Loucy (cell line): ENCODE data around the gene FAM13A.
A peak's percentile ranks its signal among the peaks of the same experiment; 100 is the strongest.

Experiments used
- H2AFZ ChIP-seq: fragments of 200-600 bp; sonication (generic); 2 replicates; pipeline ENCODE4 v1.6.0; 2016; ENCODE audit warnings: antibody characterized with exemption, mild to moderate bottlenecking, low read length, moderate library complexity
- H3F3A ChIP-seq: fragments of 200-600 bp; 2 replicates; pipeline ENCODE4 v1.6.0; 2016; ENCODE audit warnings: antibody characterized with exemption, low read depth, mild to moderate bottlenecking
- H3K27me3 ChIP-seq: fragments of 200-600 bp; sonication (generic); 2 replicates; pipeline ENCODE4 v1.6.1; 2014; ENCODE audit warnings: low read length, mild to moderate bottlenecking; ENCODE audit not compliant: insufficient read depth, poor library complexity, severe bottlenecking
- H3K36me3 ChIP-seq: fragments of 200-600 bp; sonication (generic); 2 replicates; pipeline ENCODE4 v1.6.1; 2016; ENCODE audit warnings: low read length; ENCODE audit not compliant: insufficient read depth
- H3K4me1 ChIP-seq: fragments of 200-600 bp; sonication (generic); 2 replicates; pipeline ENCODE4 v1.5.1; 2014; ENCODE audit warnings: low read length, mild to moderate bottlenecking; ENCODE audit not compliant: insufficient read depth, poor library complexity, severe bottlenecking
- H3K4me2 ChIP-seq: fragments of 200-600 bp; sonication (generic); 2 replicates; pipeline ENCODE4 v1.6.0; 2014; ENCODE audit warnings: antibody characterized with exemption, low read length, low read depth, mild to moderate bottlenecking; ENCODE audit not compliant: poor library complexity, severe bottlenecking
- H3K4me3 ChIP-seq: fragments of 200-600 bp; sonication (generic); 2 replicates; pipeline ENCODE4 v1.5.1; 2014; ENCODE audit warnings: low read length, mild to moderate bottlenecking, mixed read lengths; ENCODE audit not compliant: poor library complexity, severe bottlenecking
- H3K79me2 ChIP-seq: fragments of 200-600 bp; sonication (generic); 2 replicates; pipeline ENCODE4 v1.6.1; 2014; ENCODE audit warnings: low read length; ENCODE audit not compliant: insufficient read depth
- H3K9ac ChIP-seq: fragments of 200-600 bp; sonication (generic); 2 replicates; pipeline ENCODE4 v1.6.0; 2014; ENCODE audit warnings: mild to moderate bottlenecking, low read depth, low read length, moderate library complexity; ENCODE audit not compliant: poor library complexity, severe bottlenecking
- H3K9me2 ChIP-seq: fragments of 200-600 bp; sonication (generic); replicated peaks from 2 replicates; pipeline ENCODE4 v1.6.1; 2016; ENCODE audit warnings: low read depth, low read length, mixed read lengths
- H3K9me3 ChIP-seq: fragments of 200-600 bp; sonication (generic); 2 replicates; pipeline ENCODE4 v1.6.1; 2014; ENCODE audit warnings: mild to moderate bottlenecking, antibody characterized with exemption, low read length, low read depth; ENCODE audit not compliant: insufficient read depth
- H4K20me1 ChIP-seq: fragments of 200-600 bp; sonication (generic); 2 replicates; pipeline ENCODE4 v1.6.0; 2014; ENCODE audit warnings: antibody characterized with exemption, low read length, mild to moderate bottlenecking; ENCODE audit not compliant: insufficient read depth, poor library complexity, severe bottlenecking
- EZH2phosphoT487 ChIP-seq: fragments of 200-600 bp; IDR thresholded peaks from 2 replicates; pipeline ENCODE4 v1.6.1; 2018; ENCODE audit warnings: antibody characterized with exemption, mild to moderate bottlenecking, moderate library complexity, borderline replicate concordance
- TF ChIP-seq, protein P1 (sequence below): fragments of 200-600 bp; sonication (generic); conservative IDR thresholded peaks from 2 replicates; pipeline ENCODE4 v1.5.1; 2014; ENCODE audit warnings: mild to moderate bottlenecking, antibody characterized with exemption, low read length

FAM13A gene

DNA sequence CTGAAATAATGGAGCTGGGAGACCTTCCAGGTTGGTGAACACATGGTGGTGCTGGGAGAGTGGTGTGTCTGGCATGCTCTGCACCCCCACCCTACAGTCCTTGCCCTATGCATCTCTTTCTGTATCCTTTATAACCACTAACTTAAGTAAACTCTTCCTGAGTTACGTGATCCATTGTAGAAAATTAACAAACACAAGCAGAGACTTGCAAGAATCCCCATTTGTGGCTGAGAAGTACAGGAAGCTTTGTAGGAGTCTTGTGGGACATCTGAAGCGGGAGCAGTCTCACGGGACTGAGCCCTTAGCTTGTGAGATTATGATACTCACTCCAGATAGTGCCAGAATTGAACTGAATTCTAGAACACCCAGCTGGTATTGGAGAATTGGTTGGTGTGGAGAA lies 14.3 kb upstream of the FAM13A start:
- peaks cover 8% of the 10 kb centered on the region for H3K4me1 ChIP-seq
- H3K9ac ChIP-seq = no peak overlapping the region
- H3K4me2 ChIP-seq = no peak overlapping the region
- no peaks in the 10 kb centered on the region for H4K20me1 ChIP-seq
- H3K9me3 ChIP-seq = no peaks in the 10 kb centered on the region; the same call in 1 of the 2 replicates
- H3F3A ChIP-seq = no peaks in the 10 kb centered on the region
- no peak overlapping the region for H3K4me3 ChIP-seq
- no peak overlapping the region for H2AFZ ChIP-seq
- H3K27me3 ChIP-seq = no peaks in the 10 kb centered on the region
- no peaks in the 10 kb centered on the region for H3K79me2 ChIP-seq
- no peaks in the 10 kb centered on the region for H3K9me2 ChIP-seq
- no peaks in the 10 kb centered on the region for H3K36me3 ChIP-seq
- TF ChIP-seq, protein P1, sequence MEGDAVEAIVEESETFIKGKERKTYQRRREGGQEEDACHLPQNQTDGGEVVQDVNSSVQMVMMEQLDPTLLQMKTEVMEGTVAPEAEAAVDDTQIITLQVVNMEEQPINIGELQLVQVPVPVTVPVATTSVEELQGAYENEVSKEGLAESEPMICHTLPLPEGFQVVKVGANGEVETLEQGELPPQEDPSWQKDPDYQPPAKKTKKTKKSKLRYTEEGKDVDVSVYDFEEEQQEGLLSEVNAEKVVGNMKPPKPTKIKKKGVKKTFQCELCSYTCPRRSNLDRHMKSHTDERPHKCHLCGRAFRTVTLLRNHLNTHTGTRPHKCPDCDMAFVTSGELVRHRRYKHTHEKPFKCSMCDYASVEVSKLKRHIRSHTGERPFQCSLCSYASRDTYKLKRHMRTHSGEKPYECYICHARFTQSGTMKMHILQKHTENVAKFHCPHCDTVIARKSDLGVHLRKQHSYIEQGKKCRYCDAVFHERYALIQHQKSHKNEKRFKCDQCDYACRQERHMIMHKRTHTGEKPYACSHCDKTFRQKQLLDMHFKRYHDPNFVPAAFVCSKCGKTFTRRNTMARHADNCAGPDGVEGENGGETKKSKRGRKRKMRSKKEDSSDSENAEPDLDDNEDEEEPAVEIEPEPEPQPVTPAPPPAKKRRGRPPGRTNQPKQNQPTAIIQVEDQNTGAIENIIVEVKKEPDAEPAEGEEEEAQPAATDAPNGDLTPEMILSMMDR = no peak
- no peak for TF ChIP-seq EZH2phosphoT487

DNA sequence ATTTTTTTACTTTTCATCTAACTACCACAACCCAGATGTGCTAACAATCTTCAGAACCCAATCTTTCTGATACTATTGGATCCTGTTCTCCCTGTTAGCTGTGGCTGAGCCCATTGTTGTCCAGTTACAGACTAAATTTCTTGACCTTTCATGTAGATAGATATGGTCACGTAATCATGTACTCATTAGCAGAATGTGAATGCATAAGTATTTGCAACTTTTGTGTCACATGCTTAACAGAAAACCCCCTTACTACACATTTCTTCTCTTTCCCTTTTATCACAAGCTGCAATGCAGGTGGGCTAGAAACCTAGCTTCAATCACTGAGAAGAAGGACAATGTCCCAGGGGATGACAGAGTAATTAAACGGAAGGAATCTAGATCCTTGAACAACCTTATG lies 13.1 kb upstream of the FAM13A start:
- Histone ChIP-seq H3K9me3 (no peaks in the 10 kb centered on the region; the same call in 1 of the 2 replicates), H3K36me3 (no peaks in the 10 kb centered on the region), H3K79me2 (no peaks in the 10 kb centered on the region), H3K27me3 (no peaks in the 10 kb centered on the region), H3K4me3 (no peak overlapping the region), H2AFZ (no peak overlapping the region), H3K4me1 (peaks cover 8% of the 10 kb centered on the region), H3F3A (no peaks in the 10 kb centered on the region), H3K9me2 (no peaks in the 10 kb centered on the region), H3K9ac (no peak overlapping the region), H4K20me1 (no peaks in the 10 kb centered on the region), H3K4me2 (peak overlapping the region; percentile 39)
- TF ChIP-seq, protein P1 = no peak
- no peak for TF ChIP-seq EZH2phosphoT487

DNA sequence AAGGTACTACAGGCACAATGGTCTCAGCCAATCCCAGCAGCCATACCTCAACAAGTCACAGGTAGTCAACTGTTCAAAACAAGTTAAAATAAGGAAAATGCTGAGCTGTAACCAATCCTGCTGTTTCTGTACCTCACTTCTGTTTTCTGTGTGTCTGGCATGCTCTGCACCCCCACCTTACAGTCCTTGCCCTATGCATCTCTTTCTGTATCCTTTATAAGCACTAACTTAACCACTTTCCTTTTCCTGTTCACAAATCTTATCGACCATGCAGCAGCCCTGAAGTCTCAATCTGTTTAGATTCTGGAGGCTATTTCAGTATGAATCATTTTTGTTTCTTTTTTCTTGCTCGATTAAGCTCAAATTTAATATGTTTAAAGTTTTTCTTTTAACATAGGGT lies 12.5 kb upstream of the FAM13A start:
- no peak for TF ChIP-seq EZH2phosphoT487
- TF ChIP-seq, protein P1 = no peak
- Histone ChIP-seq H3K27me3 (no peaks in the 10 kb centered on the region), H3K9me2 (no peaks in the 10 kb centered on the region), H3K9me3 (no peaks in the 10 kb centered on the region; the same call in none of the 2 replicates), H3K9ac (no peak overlapping the region), H4K20me1 (no peaks in the 10 kb centered on the region), H3K4me2 (peak overlapping the region; percentile 39), H3K4me1 (peaks cover 8% of the 10 kb centered on the region), H3K36me3 (no peaks in the 10 kb centered on the region), H3K4me3 (no peak overlapping the region), H3K79me2 (no peaks in the 10 kb centered on the region), H2AFZ (0 out of 2 replicates have a peak overlapping the region, but pooled peaks have one; percentile 2), H3F3A (no peaks in the 10 kb centered on the region)
